NCI-H526 (cell line): Measurements from ENCODE around the gene TMEM119.
"Not testable (repeated sequence)": the region's sequence is repeated elsewhere in the genome, so short reads cannot be mapped to it uniquely, and the experiment has no call there.

Experiments used
- DNase-seq, 2 experiments: peaks; one replicate each; lab custom pipeline; 2025; lab: John Stamatoyannopoulos, UW

Gene TMEM119

DNA sequence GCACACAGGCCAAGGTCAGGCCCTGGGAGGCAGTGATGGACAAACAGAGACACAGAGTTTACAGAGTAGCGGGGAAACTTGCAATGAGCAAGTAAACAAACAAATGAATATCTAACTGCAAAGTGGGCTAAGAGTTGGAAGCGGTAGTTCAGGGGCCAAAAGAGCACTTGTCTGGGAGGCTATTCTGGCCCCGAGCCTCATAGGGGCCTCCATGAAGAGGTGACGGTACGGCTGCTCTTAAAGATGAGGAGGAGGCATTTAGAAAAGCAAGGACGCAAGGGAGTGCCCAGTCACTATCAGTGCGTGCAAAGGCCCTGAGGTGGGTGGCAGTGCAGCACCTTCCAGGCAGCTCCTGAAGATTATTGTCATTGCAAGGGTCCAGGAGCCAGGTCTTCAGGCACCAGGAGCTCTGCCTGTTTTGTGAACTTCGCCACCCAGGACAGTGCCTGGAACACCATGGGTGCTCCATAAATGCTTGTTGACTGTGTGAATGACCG lies 4.4 kb upstream of the TMEM119 start:
- DNase-seq = no peak

DNA sequence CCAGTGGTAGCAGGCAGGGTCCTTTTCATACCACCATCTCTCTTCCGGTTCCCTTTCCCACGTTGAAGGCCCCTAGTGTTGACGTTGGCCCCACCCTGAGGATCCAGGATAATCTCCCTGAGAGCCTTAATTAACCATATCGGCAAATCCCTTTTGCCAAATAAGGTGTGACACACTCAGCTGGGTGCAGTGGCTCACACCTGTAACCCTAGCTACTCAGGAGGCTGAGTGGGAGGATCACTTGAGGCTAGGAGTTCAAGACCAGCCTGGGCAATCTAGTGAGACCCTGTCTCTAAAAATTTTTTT lies 2.8 kb upstream of the TMEM119 start:
- no peak for DNase-seq

GRCh38 chr12:108599948-108600701 lies 2.2 kb upstream of the TMEM119 start:
- DNase-seq = no peak

- no peak for DNase-seq
These were observed 1.7 kb upstream of the TMEM119 start for GRCh38 chr12:108599541-108599940.

GRCh38 chr12:108598553-108599250 lies 818 bp upstream of the TMEM119 start:
- no peak for DNase-seq

- DNase-seq = no peak
These were observed 878 bp downstream of the TMEM119 start for GRCh38 chr12:108596854-108597558.

DNA sequence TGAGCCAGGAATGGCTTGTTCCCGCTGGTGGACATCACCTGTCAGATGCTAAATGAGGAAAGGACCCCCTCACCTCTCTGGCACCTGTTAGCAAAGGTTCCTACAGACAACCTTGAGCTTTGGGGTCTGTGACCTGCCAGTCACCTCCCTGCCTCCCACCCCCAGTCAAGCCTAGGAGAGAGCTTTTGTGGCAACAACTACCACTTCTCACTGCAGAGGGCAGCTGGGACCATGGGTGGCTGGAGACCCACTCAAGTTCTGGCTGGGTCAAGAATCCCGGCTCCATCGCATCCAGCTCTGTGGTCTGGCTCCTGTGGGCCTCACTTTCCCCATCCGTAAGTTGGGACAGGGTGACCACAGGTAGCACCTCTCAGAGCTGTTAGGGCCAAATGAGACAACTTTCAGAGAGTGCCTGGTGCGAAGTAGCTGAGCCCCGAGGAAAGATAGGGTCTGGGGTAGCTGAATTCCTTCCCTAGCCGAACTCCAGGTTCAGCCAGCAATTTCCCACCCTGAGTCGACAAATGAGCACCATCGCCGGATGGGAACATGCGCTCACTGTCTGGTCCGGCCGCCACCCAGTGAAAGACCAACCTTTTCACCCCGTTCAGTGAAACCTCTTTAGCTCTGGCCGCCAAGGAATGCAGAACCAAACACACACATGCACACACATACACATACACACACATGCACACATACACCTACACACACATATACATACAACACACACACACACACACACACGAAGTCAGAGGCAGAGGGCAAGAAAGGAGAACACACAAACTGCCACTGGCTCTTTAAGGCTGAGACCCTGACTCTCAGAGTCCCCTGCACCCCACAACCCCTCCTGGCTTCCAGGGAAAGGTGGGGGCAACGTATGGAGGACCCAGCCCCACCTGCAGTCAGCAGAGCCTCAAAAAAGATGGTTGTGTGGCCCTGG lies 1.9 kb downstream of the TMEM119 start:
- no peak for DNase-seq

DNA sequence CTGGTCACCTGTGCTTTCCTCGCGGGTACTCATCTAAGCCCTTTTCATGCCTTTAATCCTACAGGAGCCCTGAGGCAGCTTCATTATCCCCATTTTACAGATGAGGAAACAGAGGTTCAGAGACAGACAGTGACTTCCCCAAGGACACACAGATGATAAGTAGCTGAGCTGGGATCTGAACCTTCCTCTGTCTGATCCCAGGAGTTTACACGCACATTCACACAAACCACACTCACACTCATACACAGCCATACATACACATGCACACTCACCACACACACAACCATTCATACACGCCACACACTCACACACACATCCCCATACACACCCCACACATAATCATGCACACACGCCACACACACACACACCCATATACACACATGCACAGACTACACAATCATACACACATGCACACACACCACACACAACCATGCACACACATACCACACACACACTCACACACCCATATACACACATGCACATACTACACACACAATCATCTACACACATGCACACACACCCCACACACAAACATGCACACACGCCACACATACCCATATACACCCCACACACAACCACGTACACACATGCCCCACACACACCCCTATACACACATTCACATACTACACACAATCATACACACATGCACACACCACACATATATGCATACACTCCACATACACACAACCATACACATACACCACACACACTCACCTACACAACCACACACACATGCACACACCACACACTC lies 2.7 kb downstream of the TMEM119 start:
- no peak for DNase-seq

- no peak for DNase-seq
These were observed 3.5 kb downstream of the TMEM119 start for GRCh38 chr12:108594323-108594903.

DNA sequence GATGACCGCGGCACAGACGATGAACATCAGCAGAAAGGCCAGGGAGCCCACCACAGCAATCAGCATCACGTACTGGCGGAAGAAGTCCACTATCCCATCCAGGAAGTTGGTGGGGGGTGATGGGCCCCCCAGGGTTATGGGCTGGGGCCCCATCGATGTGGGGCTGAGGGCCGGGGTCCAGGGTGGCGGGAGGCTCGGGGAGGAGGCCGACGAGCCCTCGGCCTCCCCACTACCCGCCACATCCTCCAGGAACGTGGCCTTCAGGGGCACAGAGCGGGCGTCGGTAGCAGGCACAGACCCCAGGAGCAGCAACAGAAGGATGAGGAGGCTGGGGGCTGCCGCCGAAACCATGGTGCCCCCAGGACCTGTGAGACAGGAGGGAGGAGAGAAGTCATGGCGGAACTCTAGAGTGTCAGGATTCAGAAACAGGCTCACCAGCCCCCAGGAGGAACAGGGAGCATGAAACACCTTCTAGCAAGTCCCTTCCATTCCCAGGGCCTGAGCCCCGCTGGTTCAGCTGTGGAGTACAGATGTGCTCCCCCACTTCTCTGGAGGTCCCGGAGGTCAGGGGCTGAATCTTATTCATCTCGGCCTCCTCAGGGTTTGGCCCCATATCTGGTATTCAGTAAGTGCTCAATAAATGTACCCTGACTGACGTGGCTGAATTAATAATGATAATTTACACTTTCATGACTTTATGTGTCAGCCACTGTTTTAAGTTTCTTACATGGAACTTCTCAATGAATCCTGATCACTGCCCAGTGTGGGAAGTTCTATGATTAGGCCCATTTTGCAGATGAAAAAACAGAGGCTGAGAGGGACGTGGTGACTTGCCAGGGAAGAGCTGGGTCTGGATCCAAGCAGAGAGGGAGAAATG lies 5.6 kb downstream of the TMEM119 start:
- DNase-seq = no peak

- DNase-seq = no peak
These were observed 6.5 kb downstream of the TMEM119 start for GRCh38 chr12:108591267-108591980.

GRCh38 chr12:108590463-108590862 lies 7.4 kb downstream of the TMEM119 start:
- not testable (repeated sequence) for DNase-seq

- no peak for DNase-seq
These were observed 8.0 kb downstream of the TMEM119 start for GRCh38 chr12:108589840-108590229.

DNA sequence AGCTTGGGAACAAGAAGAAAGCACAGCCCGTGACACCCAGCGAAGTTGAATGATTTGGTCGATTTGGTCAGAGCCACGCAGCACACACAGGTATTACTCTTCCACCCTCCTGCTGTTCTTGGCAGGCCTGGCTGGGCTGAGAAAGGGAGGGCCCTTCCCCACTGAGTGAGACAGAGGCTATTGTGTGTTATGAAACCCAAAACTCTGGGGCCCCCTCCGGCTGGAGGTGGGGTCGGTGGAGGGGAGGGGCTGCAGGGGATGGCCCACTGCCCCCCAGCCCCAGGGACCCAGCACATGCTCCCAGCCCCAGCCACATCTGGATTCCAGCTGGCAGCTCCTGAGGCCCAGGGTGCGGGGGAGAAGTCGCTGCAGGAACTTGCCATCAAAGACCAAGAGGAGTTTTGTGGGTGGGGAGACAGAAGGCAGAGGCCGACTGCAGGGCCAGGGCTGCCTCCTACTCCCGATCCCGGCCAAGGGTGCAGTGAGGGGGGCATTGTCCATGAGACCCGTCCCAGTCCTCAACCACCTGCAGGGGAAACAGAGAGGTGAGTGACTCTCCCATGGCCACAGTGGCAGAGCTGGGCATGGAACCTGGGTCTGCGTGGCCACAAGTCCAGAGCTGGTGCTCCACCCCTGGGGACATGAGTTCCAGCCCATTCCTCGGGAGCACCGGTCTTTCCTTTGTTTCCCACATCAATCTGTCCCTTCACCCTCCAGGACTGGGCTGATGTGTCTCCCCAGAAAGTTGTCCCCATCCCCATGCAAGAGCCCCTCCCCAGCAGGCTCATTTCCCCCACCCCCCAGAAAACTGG lies 8.7 kb downstream of the TMEM119 start:
- DNase-seq = no peak

- no peak for DNase-seq
These were observed 10.1 kb downstream of the TMEM119 start for GRCh38 chr12:108587826-108588225.

DNA sequence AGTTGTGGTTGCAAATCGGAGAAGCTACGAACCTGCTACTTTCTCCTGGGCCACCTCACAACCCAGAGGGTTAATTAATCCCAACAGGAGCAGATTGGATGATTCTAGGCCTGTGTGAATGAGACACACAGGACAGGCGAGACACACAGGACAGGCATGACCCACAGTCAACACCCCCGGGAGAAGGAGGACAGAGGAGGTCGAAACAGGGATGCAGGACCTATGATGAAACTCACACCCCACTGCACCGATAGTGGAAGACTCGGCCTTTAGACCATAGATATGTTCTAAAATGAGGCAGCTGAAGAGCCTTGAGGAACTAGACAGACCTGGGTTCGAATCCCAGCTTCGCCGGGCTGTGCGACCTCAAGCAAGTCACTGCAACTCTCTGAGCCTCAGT lies 11.6 kb downstream of the TMEM119 start:
- no peak for DNase-seq

GRCh38 chr12:108585864-108586263 lies 12.0 kb downstream of the TMEM119 start:
- no peak for DNase-seq

GRCh38 chr12:108584456-108585065 lies 13.3 kb downstream of the TMEM119 start:
- DNase-seq = no peak
